ENCODE measurements around the gene LILRB4.
"Not testable (repeated sequence)": the region's sequence is repeated elsewhere in the genome, so short reads cannot be mapped to it uniquely, and the experiment has no call there.

The LILRB4 gene

GRCh38 chr19:54697716-54698115 lies 34.9 kb downstream of the LILRB4 start:
- not testable (repeated sequence) for DNase-seq

DNA sequence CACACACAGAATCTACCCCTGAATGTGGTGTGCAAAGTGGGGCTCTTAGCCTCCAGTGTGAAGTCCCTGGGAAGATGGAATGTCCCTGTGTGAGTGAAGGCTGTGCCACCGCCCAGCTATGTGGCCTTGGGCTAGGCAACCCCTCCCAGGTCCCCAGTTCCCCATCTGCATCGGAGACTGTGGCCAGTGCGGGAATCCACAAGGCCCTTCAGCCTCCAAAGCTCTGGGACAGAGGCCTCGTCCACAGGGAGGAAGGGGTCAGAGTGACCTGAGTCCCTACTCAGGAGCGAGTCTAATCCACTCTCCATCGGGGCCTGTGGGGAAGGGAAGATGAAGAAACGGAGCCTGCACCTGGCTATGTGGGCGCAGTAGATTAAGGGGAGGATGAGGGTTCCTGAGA lies 42.1 kb downstream of the LILRB4 start:
- DNase-seq: no peak

DNA sequence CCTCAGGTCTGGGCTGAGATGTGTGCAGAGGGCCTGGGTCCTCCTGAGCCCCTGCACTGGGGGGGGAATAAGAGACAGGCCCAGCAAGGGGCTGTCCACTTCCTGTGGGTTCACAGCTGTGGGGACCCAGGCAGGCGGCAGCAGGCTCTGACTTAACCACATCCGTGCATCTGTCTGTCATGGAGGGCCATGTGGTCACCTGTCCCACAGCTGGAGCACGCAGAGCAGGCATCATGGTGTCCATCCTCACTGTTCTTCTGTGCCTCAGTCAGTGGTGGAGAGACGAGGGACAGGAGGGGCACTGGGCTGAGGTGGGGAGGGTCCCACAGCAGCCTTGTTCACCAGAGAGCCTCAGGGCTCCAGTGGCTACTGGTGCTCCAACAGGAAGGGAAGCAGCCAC lies 45.2 kb downstream of the LILRB4 start:
- no peak for DNase-seq

GRCh38 chr19:54708781-54709180 lies 46.0 kb downstream of the LILRB4 start:
- no peak for DNase-seq

- DNase-seq: no peak
Observed at GRCh38 chr19:54709212-54709948, 46.6 kb downstream of the LILRB4 start.

- DNase-seq: not testable (repeated sequence)
Observed at GRCh38 chr19:54709956-54710355, 47.2 kb downstream of the LILRB4 start.
